COR-L47 (cell line): ENCODE results near the gene KCNN3.
A peak's percentile ranks its signal among the peaks of the same experiment; 100 is the strongest.

Experiments used
- DNase-seq: peaks from one replicate; lab custom pipeline; 2025; lab: John Stamatoyannopoulos, UW

Gene KCNN3

DNA sequence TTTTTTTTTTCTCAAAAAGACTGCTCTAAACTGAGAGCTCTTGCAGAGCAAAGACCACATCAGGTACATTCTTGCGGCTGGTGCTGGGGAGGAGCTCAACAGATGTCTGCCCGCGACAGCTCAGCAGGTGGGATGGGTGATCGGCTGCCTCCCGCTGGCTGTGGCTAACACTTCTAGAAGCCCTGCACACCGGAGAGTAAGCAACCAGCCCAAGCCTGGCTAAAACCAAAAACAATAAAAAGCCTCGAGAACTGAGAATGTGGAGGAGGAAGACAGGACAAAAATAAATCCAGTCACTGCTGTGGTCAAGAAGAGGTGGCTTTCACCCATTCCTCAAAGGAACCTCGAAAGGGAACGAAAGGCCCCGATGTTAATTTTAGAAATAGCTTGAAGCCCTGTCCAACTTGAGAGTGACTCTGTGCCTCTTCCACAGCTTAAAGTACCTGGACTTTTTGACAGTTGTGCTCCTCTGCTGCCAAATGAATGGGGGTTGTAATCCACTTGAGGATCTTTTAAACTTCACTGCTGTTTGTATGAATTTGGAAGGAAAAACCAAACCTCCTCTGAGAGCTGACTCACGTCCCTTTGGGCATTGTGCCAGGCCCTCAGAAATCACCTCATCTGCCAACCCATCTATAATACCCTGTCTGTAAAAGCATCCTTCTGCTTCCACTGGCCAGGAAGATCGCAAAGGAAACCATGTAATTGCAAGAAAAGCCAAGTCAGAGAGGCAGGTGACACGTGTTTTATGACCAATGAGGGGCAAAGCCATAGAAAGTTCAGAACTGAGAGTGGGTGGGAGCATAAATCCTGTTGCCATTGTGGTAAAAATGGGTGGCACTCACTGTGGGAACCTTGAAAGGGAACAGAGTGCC lies 78.6 kb downstream of the KCNN3 start:
- peak; percentile 10 for DNase-seq

DNA sequence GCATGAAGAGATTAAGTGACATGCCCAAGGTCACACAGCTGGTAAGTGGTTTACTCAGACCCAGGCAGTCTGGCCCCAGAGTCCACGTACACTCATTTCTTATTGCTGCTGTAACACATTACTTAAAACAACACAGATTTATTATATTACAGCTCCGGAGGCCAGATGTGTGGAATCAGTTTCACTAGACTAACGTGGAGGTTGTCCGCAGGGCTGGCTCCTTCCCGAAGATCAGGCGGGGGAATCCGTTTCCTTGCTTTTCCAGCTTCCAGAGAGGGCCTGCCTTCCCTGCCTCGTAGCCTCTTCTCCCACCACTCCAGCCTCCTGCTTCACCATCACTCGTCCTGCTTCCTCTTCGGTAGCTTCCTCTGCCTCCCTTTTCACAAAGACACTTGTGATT lies 81.2 kb downstream of the KCNN3 start:
- no peak for DNase-seq

DNA sequence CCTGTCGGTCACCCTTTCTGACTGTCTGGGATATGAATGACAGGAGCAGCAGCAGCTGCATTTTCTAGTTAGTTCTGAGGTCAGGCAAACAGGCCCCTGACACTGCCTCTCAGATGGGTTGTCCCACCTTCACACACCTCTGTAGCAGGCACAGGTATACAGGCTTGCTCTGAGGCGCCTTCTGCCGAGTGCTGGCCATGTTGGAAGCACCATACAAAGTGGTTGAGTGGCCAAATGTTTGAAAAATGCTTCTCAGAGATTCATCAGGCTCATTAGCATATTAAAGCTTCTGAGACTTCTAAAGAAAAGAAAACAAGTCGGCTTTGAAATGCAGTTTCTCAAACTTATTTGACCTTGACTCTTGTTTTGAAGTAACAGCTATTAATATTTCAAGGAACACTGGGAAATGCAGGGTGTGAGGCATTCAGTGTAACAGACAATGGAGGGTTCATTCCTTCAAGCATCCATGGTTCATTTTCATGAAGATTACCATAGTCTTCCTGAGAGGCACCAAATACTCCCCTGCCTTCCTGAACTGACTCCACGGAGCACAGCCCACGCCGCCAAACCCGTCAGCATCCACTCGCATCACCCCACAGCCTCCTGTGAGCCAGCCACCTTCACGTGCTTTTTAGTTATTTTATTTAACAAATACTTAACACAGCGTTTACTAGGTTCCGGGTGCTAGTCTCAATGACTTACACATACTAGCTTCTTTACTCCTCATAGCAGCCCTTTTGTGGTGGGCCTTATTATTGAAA lies 81.8 kb downstream of the KCNN3 start:
- no peak for DNase-seq

DNA sequence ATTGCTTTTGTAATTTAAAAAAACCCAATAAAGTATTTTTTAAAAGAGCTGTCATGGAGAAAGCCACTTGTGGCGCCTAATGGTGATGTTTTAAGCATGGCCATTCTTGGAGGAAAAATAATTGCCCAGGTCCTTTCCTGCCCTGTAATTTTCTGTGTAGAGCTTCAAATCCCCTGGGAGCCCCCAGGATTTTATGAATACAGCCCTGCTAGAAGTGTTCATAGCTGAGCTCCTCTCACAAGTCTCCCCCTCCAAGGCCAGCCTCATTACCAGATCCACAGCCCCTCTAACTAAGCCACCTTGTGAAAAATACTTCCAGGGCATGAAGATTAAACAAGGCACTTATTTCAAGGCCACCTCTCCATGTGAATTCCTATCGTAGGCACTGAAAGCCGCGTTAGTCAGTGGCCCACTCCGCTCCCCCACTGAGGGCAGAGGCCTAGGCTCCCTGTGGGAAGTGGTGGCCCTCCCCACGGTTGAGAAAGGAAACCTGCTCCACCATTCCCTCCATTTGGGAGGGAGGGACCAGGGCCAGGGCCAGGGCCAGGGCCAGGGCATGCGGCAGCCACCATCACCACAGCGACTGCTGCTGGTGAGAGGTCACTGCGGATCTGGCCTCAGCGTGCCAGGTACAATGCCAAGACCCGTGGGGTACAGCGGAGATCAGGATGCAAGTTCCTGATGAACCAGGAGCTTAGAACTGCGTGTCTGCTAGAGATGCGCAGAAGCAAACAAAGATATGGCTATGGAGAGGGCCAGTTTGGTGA lies 83.1 kb downstream of the KCNN3 start:
- DNase-seq, result no peak

DNA sequence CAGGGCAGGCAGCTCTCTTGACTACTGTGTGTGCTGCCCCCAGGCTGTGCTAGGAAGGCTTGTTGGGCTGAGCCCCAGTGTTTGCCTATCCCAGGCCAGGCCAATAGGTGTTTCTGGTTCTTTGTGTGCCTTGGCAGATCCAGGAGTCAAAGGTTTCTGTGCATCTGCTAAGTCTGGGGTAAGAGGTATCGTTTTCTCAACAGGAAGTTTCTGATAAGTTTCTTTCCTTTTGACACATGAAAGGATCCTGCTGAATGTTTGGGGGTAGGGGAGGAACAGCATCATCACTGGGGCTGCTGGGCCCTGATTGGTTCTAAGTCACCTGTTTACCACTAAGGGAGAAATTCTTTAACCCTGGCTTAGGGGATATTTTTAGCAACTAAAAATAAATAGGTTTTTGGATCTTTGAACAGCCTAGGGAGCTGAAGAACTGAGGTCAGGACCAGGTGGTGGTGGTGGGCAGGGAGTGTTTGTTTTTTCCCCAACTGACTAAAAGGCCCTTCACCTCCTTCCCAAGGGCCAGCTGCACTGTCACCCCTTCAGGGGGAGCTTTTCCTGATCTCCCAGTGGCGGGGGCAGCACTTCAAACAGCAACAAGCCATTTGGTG lies 85.1 kb downstream of the KCNN3 start:
- DNase-seq, result no peak

DNA sequence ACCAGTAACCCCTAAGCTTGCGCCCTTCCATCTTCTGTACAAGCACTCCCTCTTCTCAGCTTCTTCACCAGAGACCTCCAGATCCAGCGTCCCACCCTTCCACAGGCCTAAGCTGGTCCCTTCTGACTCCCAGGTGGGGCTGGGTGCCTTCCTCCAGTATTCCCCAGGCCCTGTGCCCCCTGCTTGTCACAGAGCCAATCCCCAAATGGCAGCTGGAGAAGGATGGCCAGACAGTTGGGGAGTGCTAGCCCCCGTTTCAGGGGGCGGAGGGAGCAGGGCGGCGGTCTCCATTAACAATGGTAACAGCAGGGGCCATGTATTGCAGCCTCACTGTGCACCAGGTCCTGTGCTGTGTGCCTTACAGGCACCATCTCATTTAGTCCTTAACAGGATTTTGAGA lies 85.7 kb downstream of the KCNN3 start:
- DNase-seq, result no peak

DNA sequence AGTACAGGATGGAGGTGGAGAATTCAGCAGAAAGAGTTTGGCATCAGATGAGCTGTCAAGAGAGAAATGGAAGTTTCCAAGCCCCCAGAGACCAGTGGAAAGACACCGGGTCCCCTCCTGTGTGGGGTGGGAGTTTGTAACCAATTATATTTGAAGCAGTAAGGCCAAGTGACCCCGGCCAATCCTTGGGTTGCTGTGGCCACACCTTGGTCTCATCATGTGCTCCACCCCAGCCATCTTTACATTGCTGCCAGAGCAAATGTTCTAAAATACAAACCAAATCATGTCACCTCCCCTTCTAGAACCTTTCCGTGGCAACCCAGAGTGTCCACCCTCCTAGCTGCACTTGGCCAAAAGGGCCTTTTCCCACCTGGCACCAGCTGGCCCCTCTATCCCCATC lies 86.1 kb downstream of the KCNN3 start:
- DNase-seq, result no peak

DNA sequence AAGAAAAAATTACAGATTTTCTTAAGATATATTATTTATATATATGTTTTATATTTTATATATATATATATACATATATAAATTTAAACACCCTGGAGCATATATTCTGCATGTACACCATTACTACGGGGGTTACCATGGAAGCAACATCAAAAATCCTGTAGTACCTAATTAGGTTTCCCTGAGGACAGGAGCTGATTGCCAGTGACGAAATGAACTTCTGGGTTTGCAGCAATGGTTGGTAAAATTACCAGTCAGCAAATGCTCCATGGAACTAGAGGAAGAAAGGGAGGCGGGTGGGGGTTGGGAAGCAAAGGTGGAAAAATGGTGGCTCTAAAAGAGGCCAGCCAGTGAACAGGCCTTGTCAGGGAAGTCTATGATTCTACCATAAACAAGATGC lies 89.5 kb downstream of the KCNN3 start:
- no peak for DNase-seq

DNA sequence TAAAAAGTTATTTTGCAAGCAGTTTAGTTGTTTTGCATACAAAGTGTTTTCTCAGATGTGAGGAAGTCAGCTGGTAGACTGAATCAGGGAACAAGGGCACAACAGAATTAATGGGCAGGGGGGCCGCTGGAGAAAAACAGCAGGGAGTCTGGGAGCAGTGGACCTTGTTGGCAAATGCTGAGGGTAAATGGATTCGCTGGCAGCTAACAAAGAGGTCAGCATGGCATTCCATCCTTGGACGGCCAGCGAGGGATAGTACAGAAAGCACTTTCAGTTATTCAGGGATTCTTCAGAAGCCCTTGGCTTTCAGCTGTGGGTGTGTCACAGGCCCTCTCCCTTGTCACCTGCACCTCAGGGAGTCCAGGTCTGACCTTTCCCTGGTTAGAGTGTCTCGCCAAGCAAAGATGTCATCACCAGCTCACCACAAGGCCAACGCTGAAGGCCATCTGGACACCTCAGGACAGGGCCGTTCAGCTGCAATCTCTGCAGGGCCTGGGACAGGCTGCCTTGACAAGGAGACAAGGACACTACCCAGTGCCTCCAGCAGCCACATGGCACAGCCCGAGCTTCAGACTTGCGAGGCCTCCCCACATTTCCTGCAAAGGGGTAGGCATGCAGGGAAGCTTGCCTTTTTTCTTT lies 90.4 kb downstream of the KCNN3 start:
- DNase-seq, result no peak

DNA sequence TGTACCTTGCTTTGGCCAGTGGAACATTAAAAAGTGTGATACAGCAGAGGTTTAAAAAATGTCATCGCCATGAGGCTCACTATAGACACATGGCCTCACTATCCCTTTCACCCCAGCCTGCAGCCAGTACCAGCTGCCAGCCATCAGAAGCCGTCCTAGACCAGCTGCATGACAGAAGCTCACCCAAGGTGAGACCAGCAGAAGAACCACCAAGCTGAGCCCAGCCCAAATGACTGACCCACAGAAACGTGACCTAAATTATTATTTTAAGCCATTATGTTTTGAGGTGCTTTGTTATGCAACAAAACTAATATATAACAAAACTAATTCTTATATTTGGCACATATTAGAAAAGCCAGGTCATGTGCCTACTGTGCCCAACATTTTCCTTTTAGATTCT lies 91.1 kb downstream of the KCNN3 start:
- no peak for DNase-seq

DNA sequence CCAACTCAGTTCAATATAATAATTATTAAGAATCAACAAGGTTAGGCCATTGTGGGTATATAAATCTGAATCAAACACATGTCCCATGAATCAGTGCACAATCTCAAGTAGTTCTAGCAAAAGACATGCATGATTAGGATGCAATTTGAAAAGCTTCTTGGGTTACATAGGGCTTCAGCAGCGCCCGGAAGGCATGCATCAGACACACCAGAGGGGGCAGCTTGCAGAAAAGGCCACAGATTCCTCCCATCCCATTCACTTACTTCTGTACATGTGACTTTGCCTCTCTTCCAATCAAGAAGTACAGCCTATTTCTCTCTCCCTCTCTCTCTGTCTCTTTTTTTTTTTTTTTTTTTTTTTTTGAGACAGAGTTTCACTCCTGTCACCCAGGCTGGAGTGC lies 91.8 kb downstream of the KCNN3 start:
- DNase-seq, result no peak

DNA sequence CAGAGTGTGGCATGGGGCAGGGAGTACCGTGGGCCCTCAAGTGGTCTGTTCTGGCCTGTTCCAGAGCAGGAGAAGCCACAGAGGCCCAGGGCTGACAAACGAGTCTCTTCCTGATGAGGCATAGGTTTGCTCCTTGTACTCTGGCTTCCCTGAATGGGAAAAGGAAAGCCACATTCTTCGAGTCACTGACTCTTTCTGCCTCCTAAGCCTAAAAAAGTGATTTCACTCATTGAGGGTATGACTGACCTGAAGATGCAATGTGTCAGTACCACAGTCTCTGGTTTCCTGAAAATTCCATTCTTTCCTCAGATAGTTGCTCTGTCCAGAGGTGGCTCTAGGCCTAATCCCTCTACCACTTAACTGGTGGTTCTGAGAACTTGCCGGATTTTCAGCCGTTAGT lies 92.3 kb downstream of the KCNN3 start:
- DNase-seq, result no peak

DNA sequence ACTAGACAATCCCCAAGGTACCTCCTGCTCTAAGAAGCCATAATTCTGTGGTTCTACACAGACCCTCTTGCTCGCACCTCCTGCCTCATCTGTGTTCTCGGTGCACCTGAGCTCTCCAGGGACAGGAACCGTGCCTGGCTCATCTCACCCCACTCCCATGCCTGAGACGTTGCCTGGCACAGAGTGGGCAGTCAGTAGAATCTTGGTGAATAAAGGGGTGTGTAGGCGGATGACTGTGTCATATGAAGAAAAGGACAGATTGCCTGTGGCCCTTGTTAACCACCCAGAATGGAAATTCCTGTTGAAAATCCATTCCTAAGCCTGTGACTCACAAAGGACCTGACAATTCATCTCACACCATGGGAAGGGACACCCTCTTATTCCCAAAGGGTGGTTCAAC lies 92.9 kb downstream of the KCNN3 start:
- no peak for DNase-seq

DNA sequence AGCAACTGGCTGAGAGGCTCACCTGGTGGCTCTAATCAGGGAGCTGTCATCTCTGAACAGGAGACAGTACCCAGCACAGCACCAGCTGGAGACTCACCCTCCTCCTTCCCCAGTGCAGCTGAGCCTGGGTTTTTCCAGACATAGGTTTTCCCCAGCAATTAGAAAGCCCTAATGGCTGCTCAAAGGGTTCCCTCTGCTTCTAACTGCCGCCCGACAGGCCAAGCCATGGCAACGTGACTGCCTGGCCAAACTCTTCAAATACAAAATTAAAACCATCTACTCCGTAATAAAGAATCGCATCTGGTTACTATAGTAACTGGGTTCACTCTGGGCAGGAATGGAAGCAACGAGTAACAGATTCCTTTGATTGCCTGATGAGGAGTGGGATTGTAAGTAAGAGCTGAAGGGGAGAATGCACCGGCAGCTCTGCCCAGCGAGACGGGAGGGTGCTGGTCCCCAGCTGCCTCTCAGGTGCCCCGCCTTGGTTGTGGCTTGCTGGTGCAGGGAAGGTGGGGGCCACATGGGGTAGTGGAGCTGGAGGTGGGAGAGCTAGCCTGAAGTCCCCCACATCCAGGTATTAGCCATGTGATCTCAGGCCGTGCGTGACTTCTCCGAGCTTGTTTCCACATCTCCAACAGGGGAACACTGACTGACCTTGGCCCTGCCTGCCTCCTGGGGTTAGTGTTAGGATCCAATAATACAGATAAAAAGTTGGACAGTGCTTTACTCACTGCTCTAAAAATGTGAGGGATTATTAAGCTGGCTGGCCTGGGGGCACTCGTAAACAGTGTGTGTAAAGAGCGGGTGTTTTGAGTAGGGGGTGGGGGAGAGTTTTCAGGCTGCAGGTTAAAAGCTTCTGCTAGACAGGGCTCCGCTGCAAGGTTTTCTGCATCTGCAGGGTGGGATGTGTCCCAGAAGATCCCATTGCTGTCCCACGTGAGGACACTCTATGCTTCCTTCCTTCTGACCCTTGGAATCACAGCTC lies 94.2 kb downstream of the KCNN3 start:
- DNase-seq, result no peak

DNA sequence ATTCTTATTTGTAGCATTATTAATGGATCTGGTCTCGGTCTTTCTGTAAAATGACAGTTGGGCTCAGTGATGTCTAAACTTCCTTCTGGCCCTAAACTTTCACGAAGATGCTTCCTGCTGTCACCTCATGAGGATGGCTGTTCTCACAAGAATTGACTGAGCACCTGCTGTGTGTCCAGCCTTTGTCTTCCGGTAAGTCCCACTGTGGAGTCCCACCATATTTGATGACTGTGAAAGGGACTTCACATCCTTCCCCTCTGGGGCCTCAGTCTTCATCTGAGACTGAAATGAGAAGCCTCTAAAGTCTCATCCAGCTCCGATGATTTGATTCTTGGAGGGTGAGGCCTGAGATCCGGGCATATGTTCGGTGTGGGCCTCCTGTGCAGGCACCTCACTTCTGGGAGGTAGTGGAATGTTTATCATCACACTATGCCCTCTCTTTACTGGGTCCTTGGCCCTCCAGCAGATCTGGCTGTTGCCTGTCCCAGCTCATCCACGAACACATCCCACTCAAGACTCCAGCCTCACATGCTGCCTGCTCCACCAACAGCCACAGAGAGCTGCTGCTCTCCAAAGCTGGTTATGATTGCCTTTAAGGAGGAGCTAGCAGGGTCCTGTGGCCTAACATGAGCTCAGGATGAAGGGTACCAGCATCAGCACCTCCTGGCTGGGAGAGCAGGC lies 95.8 kb downstream of the KCNN3 start:
- no peak for DNase-seq

DNA sequence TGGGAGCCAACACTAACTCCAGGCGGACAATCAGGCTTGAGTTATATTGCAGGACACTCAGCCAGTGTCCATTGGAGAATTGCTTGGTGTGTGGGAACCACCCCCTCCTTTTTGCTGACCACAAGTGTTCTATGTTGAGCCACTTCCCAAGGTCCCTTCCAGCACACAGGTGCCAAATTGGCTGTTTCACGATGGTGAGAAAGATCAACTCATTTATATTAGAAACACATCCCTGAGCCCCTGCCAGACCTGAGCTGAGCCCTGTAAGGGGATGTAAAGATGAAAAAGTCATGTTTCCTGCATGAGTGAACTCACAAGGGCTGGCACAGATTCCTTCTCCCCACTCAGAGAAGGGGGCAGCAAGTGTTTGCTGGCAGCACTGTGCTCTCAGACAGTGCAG lies 96.5 kb downstream of the KCNN3 start:
- DNase-seq, result no peak

DNA sequence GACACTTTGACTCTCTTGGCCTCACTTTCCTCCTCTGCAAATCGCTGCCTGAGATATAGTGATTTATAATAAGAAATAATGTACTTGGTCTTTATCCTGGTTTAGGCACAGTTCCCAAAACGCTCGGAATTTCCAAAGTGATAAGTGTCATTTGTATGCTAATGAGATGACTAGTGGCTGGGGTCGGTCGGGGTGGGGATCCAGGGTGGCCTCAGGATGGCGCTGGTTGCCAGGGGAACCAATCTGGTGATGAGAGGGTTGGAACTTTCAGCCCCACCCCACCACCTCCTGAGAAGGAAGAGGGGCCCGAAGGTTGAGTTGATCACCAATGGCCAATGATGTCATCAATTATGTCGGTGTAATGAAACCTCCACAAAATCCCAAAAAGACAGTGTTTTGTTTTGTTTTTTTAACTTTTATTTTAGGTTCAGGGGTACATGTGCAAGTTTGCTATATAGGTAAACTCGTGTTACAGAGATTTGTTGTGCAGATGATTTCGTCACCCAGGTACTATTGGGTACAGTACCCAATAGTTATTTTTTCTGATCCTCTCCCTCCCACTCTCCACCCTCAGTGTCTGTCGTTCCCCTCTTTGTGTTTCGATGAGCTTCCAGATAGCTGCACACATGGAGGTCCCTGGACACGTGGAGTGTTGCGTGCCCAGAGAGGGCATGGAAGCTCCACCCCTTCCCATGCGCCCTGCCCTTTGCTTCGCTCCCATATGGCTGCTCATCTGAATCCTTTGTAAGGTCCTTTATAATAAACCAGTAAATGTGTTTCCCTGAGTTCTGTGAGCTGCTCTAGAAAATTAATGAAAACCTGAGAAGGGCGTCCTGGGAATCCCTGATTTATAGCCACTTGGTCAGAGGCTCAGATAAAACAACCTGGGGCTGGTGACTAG lies 97.2 kb downstream of the KCNN3 start:
- no peak for DNase-seq

DNA sequence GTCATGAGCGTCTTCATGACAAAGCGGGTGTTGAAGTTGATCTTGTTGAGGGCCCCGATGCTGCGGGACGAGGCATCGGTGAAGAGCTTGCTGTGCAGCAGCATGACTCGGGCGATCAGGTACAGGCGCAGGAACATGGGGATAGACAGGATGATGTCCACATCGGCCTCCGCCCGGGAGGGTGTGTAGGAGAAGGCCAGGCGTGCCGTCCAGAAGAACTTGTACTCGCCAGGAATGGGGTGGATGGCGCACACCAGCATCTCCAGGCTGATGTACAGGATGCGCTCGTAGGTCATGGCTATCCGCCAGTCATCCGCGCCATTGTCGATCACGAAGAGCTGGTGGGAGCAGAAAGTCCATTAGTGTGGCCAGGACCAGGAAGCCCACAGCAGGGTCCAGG lies 98.0 kb downstream of the KCNN3 start:
- DNase-seq, result no peak
